ENCODE data around the gene MAPK1IP1L.
A peak's percentile ranks its signal among the peaks of the same experiment; 100 is the strongest.
"Not testable (repeated sequence)": the region's sequence is repeated elsewhere in the genome, so short reads cannot be mapped to it uniquely, and the experiment has no call there.

MAPK1IP1L gene

GRCh38 chr14:55031190-55031589, 20.3 kb upstream of the MAPK1IP1L start:
- no peaks in the 10 kb centered on the region for H3K9me3 ChIP-seq (ENCODE audit: control insufficient read depth, insufficient read depth, low read depth, low read length)
- peaks cover 19% of the 10 kb centered on the region for H3K4me1 ChIP-seq (ENCODE audit: control insufficient read depth, insufficient read depth, low read length)
- H3K36me3 ChIP-seq (ENCODE audit: control insufficient read depth, insufficient read depth, low read length) = peaks cover 33% of the 10 kb centered on the region
- no peaks in the 10 kb centered on the region for H3K27me3 ChIP-seq (ENCODE audit: control insufficient read depth, insufficient read depth, low read length)
- H3K27ac ChIP-seq (ENCODE audit: low read depth, low read length) = 0 out of 2 replicates have a peak overlapping the region, but pooled peaks have one; percentile 26
- no peak overlapping the region for H3K4me3 ChIP-seq (ENCODE audit: low read depth, low read length)
- H3K9ac ChIP-seq (ENCODE audit: low read length) = peak overlapping the region; percentile 28

- H3K4me1 ChIP-seq (ENCODE audit: control insufficient read depth, insufficient read depth, low read length); H3K9ac ChIP-seq (ENCODE audit: low read length); H3K9me3 ChIP-seq (ENCODE audit: control insufficient read depth, insufficient read depth, low read depth, low read length); H3K27me3 ChIP-seq (ENCODE audit: control insufficient read depth, insufficient read depth, low read length); H3K27ac ChIP-seq (ENCODE audit: low read depth, low read length); H3K4me3 ChIP-seq (ENCODE audit: low read depth, low read length): not testable (repeated sequence)
- peaks cover 45% of the 10 kb centered on the region for H3K36me3 ChIP-seq (ENCODE audit: control insufficient read depth, insufficient read depth, low read length)
Observed at GRCh38 chr14:55037995-55038394, 13.5 kb upstream of the MAPK1IP1L start.

- Histone ChIP-seq H3K27me3 (ENCODE audit: control insufficient read depth, insufficient read depth, low read length) (no peaks in the 10 kb centered on the region), H3K9ac (ENCODE audit: low read length) (no peak overlapping the region), H3K27ac (ENCODE audit: low read depth, low read length) (no peak overlapping the region), H3K36me3 (ENCODE audit: control insufficient read depth, insufficient read depth, low read length) (peaks cover 47% of the 10 kb centered on the region), H3K4me1 (ENCODE audit: control insufficient read depth, insufficient read depth, low read length) (peaks cover 5% of the 10 kb centered on the region; the same call in 1 of the 2 replicates), H3K4me3 (ENCODE audit: low read depth, low read length) (no peak overlapping the region), H3K9me3 (ENCODE audit: control insufficient read depth, insufficient read depth, low read depth, low read length) (no peaks in the 10 kb centered on the region)
Observed at GRCh38 chr14:55038708-55039107, 12.7 kb upstream of the MAPK1IP1L start.

- Histone ChIP-seq H3K27me3 (ENCODE audit: control insufficient read depth, insufficient read depth, low read length) (no peaks in the 10 kb centered on the region), H3K9me3 (ENCODE audit: control insufficient read depth, insufficient read depth, low read depth, low read length) (no peaks in the 10 kb centered on the region), H3K27ac (ENCODE audit: low read depth, low read length) (no peak overlapping the region), H3K9ac (ENCODE audit: low read length) (no peak overlapping the region), H3K4me1 (ENCODE audit: control insufficient read depth, insufficient read depth, low read length) (peaks cover 5% of the 10 kb centered on the region; the same call in 1 of the 2 replicates), H3K4me3 (ENCODE audit: low read depth, low read length) (no peak overlapping the region), H3K36me3 (ENCODE audit: control insufficient read depth, insufficient read depth, low read length) (peaks cover 22% of the 10 kb centered on the region)
Observed at GRCh38 chr14:55043528-55043927, 7.9 kb upstream of the MAPK1IP1L start.

GRCh38 chr14:55045087-55045486, 6.4 kb upstream of the MAPK1IP1L start:
- no peak overlapping the region for H3K9ac ChIP-seq (ENCODE audit: low read length)
- H3K4me1 ChIP-seq (ENCODE audit: control insufficient read depth, insufficient read depth, low read length) = peaks cover 5% of the 10 kb centered on the region; the same call in 1 of the 2 replicates
- H3K4me3 ChIP-seq (ENCODE audit: low read depth, low read length) = no peak overlapping the region
- no peaks in the 10 kb centered on the region for H3K27me3 ChIP-seq (ENCODE audit: control insufficient read depth, insufficient read depth, low read length)
- peaks cover 14% of the 10 kb centered on the region for H3K36me3 ChIP-seq (ENCODE audit: control insufficient read depth, insufficient read depth, low read length)
- no peaks in the 10 kb centered on the region for H3K9me3 ChIP-seq (ENCODE audit: control insufficient read depth, insufficient read depth, low read depth, low read length)
- no peak overlapping the region for H3K27ac ChIP-seq (ENCODE audit: low read depth, low read length)

- Histone ChIP-seq H3K27ac (ENCODE audit: low read depth, low read length) (no peak overlapping the region), H3K4me1 (ENCODE audit: control insufficient read depth, insufficient read depth, low read length) (peaks cover 6% of the 10 kb centered on the region), H3K27me3 (ENCODE audit: control insufficient read depth, insufficient read depth, low read length) (no peaks in the 10 kb centered on the region), H3K9ac (ENCODE audit: low read length) (no peak overlapping the region), H3K4me3 (ENCODE audit: low read depth, low read length) (no peak overlapping the region), H3K36me3 (ENCODE audit: control insufficient read depth, insufficient read depth, low read length) (peaks cover 18% of the 10 kb centered on the region), H3K9me3 (ENCODE audit: control insufficient read depth, insufficient read depth, low read depth, low read length) (no peaks in the 10 kb centered on the region)
Observed at GRCh38 chr14:55047301-55048053, 4.0 kb upstream of the MAPK1IP1L start.

GRCh38 chr14:55048900-55049436, 2.5 kb upstream of the MAPK1IP1L start:
- no peak overlapping the region for H3K27ac ChIP-seq (ENCODE audit: low read depth, low read length)

GRCh38 chr14:55051165-55051422, 353 bp upstream of the MAPK1IP1L start:
- peak overlapping the region; percentile 82 for H3K9ac ChIP-seq (ENCODE audit: low read length)
- H3K4me3 ChIP-seq (ENCODE audit: low read depth, low read length) = peak overlapping the region; percentile 98
- H3K36me3 ChIP-seq (ENCODE audit: control insufficient read depth, insufficient read depth, low read length) = peaks cover 28% of the 10 kb centered on the region
- H3K27me3 ChIP-seq (ENCODE audit: control insufficient read depth, insufficient read depth, low read length) = no peaks in the 10 kb centered on the region
- no peaks in the 10 kb centered on the region for H3K9me3 ChIP-seq (ENCODE audit: control insufficient read depth, insufficient read depth, low read depth, low read length)
- H3K27ac ChIP-seq (ENCODE audit: low read depth, low read length) = peak overlapping the region; percentile 83; the same call in 1 of the 2 replicates
- H3K4me1 ChIP-seq (ENCODE audit: control insufficient read depth, insufficient read depth, low read length) = peaks cover 20% of the 10 kb centered on the region

More at GRCh38 chr14:55048900-55049436, 2.5 kb upstream of the MAPK1IP1L start:
- H3K9ac ChIP-seq (ENCODE audit: low read length) = no peak overlapping the region
- no peak overlapping the region for H3K4me3 ChIP-seq (ENCODE audit: low read depth, low read length)
- H3K9me3 ChIP-seq (ENCODE audit: control insufficient read depth, insufficient read depth, low read depth, low read length) = no peaks in the 10 kb centered on the region
- peaks cover 17% of the 10 kb centered on the region for H3K36me3 ChIP-seq (ENCODE audit: control insufficient read depth, insufficient read depth, low read length)
- H3K27me3 ChIP-seq (ENCODE audit: control insufficient read depth, insufficient read depth, low read length) = no peaks in the 10 kb centered on the region
- H3K4me1 ChIP-seq (ENCODE audit: control insufficient read depth, insufficient read depth, low read length) = peaks cover 20% of the 10 kb centered on the region

GRCh38 chr14:55052269-55052930, 953 bp downstream of the MAPK1IP1L start:
- Histone ChIP-seq H3K27me3 (ENCODE audit: control insufficient read depth, insufficient read depth, low read length) (no peaks in the 10 kb centered on the region), H3K27ac (ENCODE audit: low read depth, low read length) (peak overlapping the region; percentile 99), H3K36me3 (ENCODE audit: control insufficient read depth, insufficient read depth, low read length) (peaks cover 37% of the 10 kb centered on the region), H3K9ac (ENCODE audit: low read length) (peak overlapping the region; percentile 100), H3K9me3 (ENCODE audit: control insufficient read depth, insufficient read depth, low read depth, low read length) (no peaks in the 10 kb centered on the region), H3K4me1 (ENCODE audit: control insufficient read depth, insufficient read depth, low read length) (peaks cover 20% of the 10 kb centered on the region), H3K4me3 (ENCODE audit: low read depth, low read length) (peak overlapping the region; percentile 98)

- H3K9ac ChIP-seq (ENCODE audit: low read length) = peak overlapping the region; percentile 100
- H3K27ac ChIP-seq (ENCODE audit: low read depth, low read length) = peak overlapping the region; percentile 99
- peaks cover 20% of the 10 kb centered on the region for H3K4me1 ChIP-seq (ENCODE audit: control insufficient read depth, insufficient read depth, low read length)
- H3K9me3 ChIP-seq (ENCODE audit: control insufficient read depth, insufficient read depth, low read depth, low read length) = no peaks in the 10 kb centered on the region
- no peaks in the 10 kb centered on the region for H3K27me3 ChIP-seq (ENCODE audit: control insufficient read depth, insufficient read depth, low read length)
- H3K4me3 ChIP-seq (ENCODE audit: low read depth, low read length) = peak overlapping the region; percentile 98
- peaks cover 40% of the 10 kb centered on the region for H3K36me3 ChIP-seq (ENCODE audit: control insufficient read depth, insufficient read depth, low read length)
Observed at GRCh38 chr14:55053018-55053417, 1.6 kb downstream of the MAPK1IP1L start.

- peak overlapping the region; percentile 99; the same call in 1 of the 2 replicates for H3K27ac ChIP-seq (ENCODE audit: low read depth, low read length)
- H3K9me3 ChIP-seq (ENCODE audit: control insufficient read depth, insufficient read depth, low read depth, low read length) = no peaks in the 10 kb centered on the region
- H3K27me3 ChIP-seq (ENCODE audit: control insufficient read depth, insufficient read depth, low read length) = no peaks in the 10 kb centered on the region
- no peak overlapping the region for H3K9ac ChIP-seq (ENCODE audit: low read length)
- H3K4me1 ChIP-seq (ENCODE audit: control insufficient read depth, insufficient read depth, low read length) = peaks cover 20% of the 10 kb centered on the region
- H3K36me3 ChIP-seq (ENCODE audit: control insufficient read depth, insufficient read depth, low read length) = peaks cover 44% of the 10 kb centered on the region
- peak overlapping the region; percentile 98 for H3K4me3 ChIP-seq (ENCODE audit: low read depth, low read length)
Observed at GRCh38 chr14:55053500-55053899, 2.1 kb downstream of the MAPK1IP1L start.
